HepG2 (cell line): Measurements from ENCODE around the gene MRPS35. TPM values are rescaled to one million over a fixed set of nuclear protein-coding genes. Genes with fewer than 3 reads are reported as not detected.

Experiments
- ATAC-seq: fragments of 200-7000 bp; cut with Tn5 transposase; 3 replicates; pipeline ENCODE4 v1.9.1; 2020; ENCODE audit warnings: mild to moderate bottlenecking, moderate library complexity
- BruUV-seq: library from RNA; stranded (reverse); fragments of 400-500 nt; replicated peaks from 2 replicates; lab custom pipeline; 2021; lab: Mats Ljungman, UMichigan
- CTCF ChIA-PET: fragments of 300-600 bp; formaldehyde crosslinking; extraction: SDS; loops from one replicate; lab custom pipeline; 2021; ENCODE audit warnings: low total read pairs, inconsistent platforms, low intra/inter-chr PET ratio; lab: Yijun Ruan, JAX
- POLR2A ChIA-PET: fragments of 350-600 bp; sonication (Branson Sonifier 250); formaldehyde crosslinking; loops from one replicate; lab custom pipeline; 2020; ENCODE audit warnings: antibody characterized with exemption, inconsistent platforms; lab: Yijun Ruan, JAX
- DNase-seq: peaks from one replicate; pipeline ENCODE4 v3.0.0-alpha.2; 2015; ENCODE audit warnings: low spot score
- FAIRE-seq: peaks from 3 replicates; lab custom pipeline; 2011; peaks lifted over from hg19 to GRCh38; lab: Jason Lieb, UNC
- H2AFZ ChIP-seq: one replicate; pipeline ENCODE4 v1.6.1; 2011; ENCODE audit warnings: low read length, inconsistent platforms
- H3K27ac ChIP-seq: fragments of 300-600 bp; 3 replicates; pipeline ENCODE4 v1.8.0; 2011; ENCODE audit warnings: mixed run types, mild to moderate bottlenecking, mixed read lengths, low read length, inconsistent platforms; ENCODE audit not compliant: insufficient read depth; ENCODE audit errors: extremely low read length
- H3K27me3 ChIP-seq, 2 experiments: fragments of 200-600 bp in 1 of 2; 2 replicates in 1 of 2; 3 replicates in 1 of 2; pipeline versions ENCODE4 v1.6.0 to v1.8.0; 2011; ENCODE audit warnings: low read length in 2 of 2, mild to moderate bottlenecking in 2 of 2, moderate library complexity in 2 of 2, inconsistent platforms in 1 of 2; ENCODE audit not compliant: insufficient read depth in 2 of 2, control insufficient read depth in 1 of 2
- H3K36me3 ChIP-seq, 2 experiments: fragments of 200-600 bp in 1 of 2; replicated peaks in 1 of 2; 2 replicates in 1 of 2; 3 replicates in 1 of 2; pipeline versions ENCODE4 v1.5.1 to v1.8.0; 2011; ENCODE audit warnings: low read length in 2 of 2, inconsistent platforms in 1 of 2; ENCODE audit not compliant: insufficient read depth in 2 of 2, control insufficient read depth in 1 of 2
- H3K4me1 ChIP-seq: 2 replicates; pipeline ENCODE4 v1.5.1; 2012; ENCODE audit warnings: low read length, inconsistent platforms; ENCODE audit not compliant: insufficient read depth
- H3K4me2 ChIP-seq: 2 replicates; pipeline ENCODE4 v1.6.0; 2011; ENCODE audit warnings: low read depth, low read length, inconsistent platforms
- H3K4me3 ChIP-seq, 3 experiments: fragments of 200-600 bp in 1 of 3; sonication (generic), shearing (Covaris generic) in 1 of 3; replicated peaks in 1 of 3; 2 replicates each; pipeline ENCODE4 v1.5.1; 2011 to 2016; ENCODE audit warnings: low read length in 3 of 3, inconsistent platforms in 2 of 3, low read depth in 2 of 3, mild to moderate bottlenecking in 2 of 3, control low read depth in 1 of 3, mixed read lengths in 1 of 3; ENCODE audit not compliant: insufficient read depth in 1 of 3
- H3K79me2 ChIP-seq: one replicate; pipeline ENCODE4 v1.6.1; 2011; ENCODE audit warnings: low read length, inconsistent platforms; ENCODE audit not compliant: insufficient read depth
- H3K9ac ChIP-seq: 2 replicates; pipeline ENCODE4 v1.6.0; 2011; ENCODE audit warnings: mild to moderate bottlenecking, low read depth, low read length, inconsistent platforms; ENCODE audit not compliant: insufficient read depth
- H3K9me3 ChIP-seq: 2 replicates; pipeline ENCODE4 v1.5.1; 2012; ENCODE audit warnings: mild to moderate bottlenecking, low read length
- H4K20me1 ChIP-seq: 2 replicates; pipeline ENCODE4 v1.6.0; 2011; ENCODE audit warnings: inconsistent platforms, mild to moderate bottlenecking, low read length, moderate library complexity; ENCODE audit not compliant: insufficient read depth
- ESRRA ChIP-seq: sonication (generic); formaldehyde crosslinking; IDR thresholded peaks from 2 replicates; pipeline ENCODE4 v1.5.1; 2020; ENCODE audit warnings: mild to moderate bottlenecking, low read depth, missing genetic modification reagents
- SMC3 ChIP-seq: IDR thresholded peaks from 2 replicates; pipeline ENCODE4 v1.6.1; 2011; ENCODE audit warnings: low read length, improper control_type of control experiment
- STAG1 ChIP-seq: sonication (generic); formaldehyde crosslinking; IDR thresholded peaks from 2 replicates; pipeline ENCODE4 v1.4.0; 2020; ENCODE audit warnings: missing genetic modification reagents
- ZFP1 ChIP-seq: IDR thresholded peaks from 2 replicates; pipeline ENCODE4 v1.6.1; 2016
- WGBS: methylation state at CpG from one replicate; pipeline ENCODE4 v1.1.6; 2017; ENCODE audit warnings: low lambda C conversion rate; 5-methylcytosine and 5-hydroxymethylcytosine counted together
- in situ Hi-C: cut with HindIII; loops from 2 replicates; pipeline ENCODE4 v1.10.0; 2017; ENCODE audit warnings: low pct_unique_long_range_greater_than_20kb; ENCODE audit not compliant: extremely low pct_ligation_motif_present
- intact Hi-C: fragments of 100-400 bp; cut with micrococcal nuclease; formaldehyde crosslinking; loops from one replicate; pipeline ENCODE4 v1.10.0; 2022; ENCODE audit not compliant: unreplicated experiment
- polyA plus RNA-seq, 8 experiments: library from polyadenylated mRNA; depleted of rRNA in 3 of 8; stranded (reverse) in 7 of 8; unstranded in 1 of 8; fragments of >200 nt; fragmentation: Illumina TruSeq in 4 of 8; extraction: Trizol in 4 of 8; gene quantifications; 2 replicates each; pipeline versions ENCODE4 v1.2.1 to v1.2.3, GENCODE V29; 2011 to 2016; ENCODE audit warnings: low read depth in 4 of 8, missing spikeins in 1 of 8, mixed read lengths in 1 of 8; ENCODE audit not compliant: insufficient read depth in 1 of 8
- total RNA-seq, 5 experiments: library from RNA; depleted of rRNA; stranded (reverse); fragments of >200 nt; fragmentation: Illumina TruSeq; extraction: Trizol; gene quantifications; 2 replicates each; pipeline ENCODE4 v1.2.3, GENCODE V29; 2016; ENCODE audit warnings: low read depth in 1 of 5
- TF ChIP-seq, protein P1 (sequence below): sonication (generic); formaldehyde crosslinking; IDR thresholded peaks from 2 replicates; pipeline ENCODE4 v1.5.0; 2020; ENCODE audit warnings: mild to moderate bottlenecking, missing genetic modification reagents, moderate library complexity

MRPS35 gene
- total and polyA plus RNA-seq, 2 of the 13 experiments (the other 11 are each of a cell fraction or from before 2014, with no cell fraction given): 63.4 to 104 TPM

GRCh38 chr12:27732281-27732680, 21.6 kb downstream of the MRPS35 start:
- ATAC-seq: peak; percentile 92
- CTCF ChIA-PET: interaction anchor here (0.8 to 2.3 kb wide), 5 partner anchors 28 to 440 kb away, joined by 4 to 21 read pairs (median 10); no protein-coding TSS in a partner anchor
- WGBS: 67% methylated on average over 2 of the region's 2 CpGs
- H3K4me1 ChIP-seq: no peaks in the 10 kb centered on the region
- H3K27ac ChIP-seq: no peak overlapping the region
- H3K4me2 ChIP-seq: no peak overlapping the region
- peak; percentile 37 for FAIRE-seq
- H4K20me1 ChIP-seq: peaks cover 7% of the 10 kb centered on the region; the same call in 1 of the 2 replicates
- no TSS peak for BruUV-seq
- H3K4me3 ChIP-seq: no peak overlapping the region
- H3K79me2 ChIP-seq: peaks cover 2% of the 10 kb centered on the region
- peak; percentile 22; the same call in 1 of the 2 replicates for TF ChIP-seq SMC3
- no peak for TF ChIP-seq ZFP1
- peak; percentile 44; the same call in 1 of the 2 replicates for TF ChIP-seq STAG1
- TF ChIP-seq, protein P1, sequence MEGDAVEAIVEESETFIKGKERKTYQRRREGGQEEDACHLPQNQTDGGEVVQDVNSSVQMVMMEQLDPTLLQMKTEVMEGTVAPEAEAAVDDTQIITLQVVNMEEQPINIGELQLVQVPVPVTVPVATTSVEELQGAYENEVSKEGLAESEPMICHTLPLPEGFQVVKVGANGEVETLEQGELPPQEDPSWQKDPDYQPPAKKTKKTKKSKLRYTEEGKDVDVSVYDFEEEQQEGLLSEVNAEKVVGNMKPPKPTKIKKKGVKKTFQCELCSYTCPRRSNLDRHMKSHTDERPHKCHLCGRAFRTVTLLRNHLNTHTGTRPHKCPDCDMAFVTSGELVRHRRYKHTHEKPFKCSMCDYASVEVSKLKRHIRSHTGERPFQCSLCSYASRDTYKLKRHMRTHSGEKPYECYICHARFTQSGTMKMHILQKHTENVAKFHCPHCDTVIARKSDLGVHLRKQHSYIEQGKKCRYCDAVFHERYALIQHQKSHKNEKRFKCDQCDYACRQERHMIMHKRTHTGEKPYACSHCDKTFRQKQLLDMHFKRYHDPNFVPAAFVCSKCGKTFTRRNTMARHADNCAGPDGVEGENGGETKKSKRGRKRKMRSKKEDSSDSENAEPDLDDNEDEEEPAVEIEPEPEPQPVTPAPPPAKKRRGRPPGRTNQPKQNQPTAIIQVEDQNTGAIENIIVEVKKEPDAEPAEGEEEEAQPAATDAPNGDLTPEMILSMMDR (CRISPR knock-in tag): peak; percentile 62
- peak; percentile 94 for TF ChIP-seq ESRRA (CRISPR knock-in tag)
- TF ChIP-seq, all 625 proteins: peak for 4
- POLR2A ChIA-PET: no interaction called here
- Histone ChIP-seq H3K27me3 (no peaks in the 10 kb centered on the region), H3K9ac (no peak overlapping the region), H3K36me3 (peaks cover 10 to 48% of the 10 kb centered on the region in 2 experiments), H2AFZ (no peak overlapping the region), H3K9me3 (no peaks in the 10 kb centered on the region)
- intact Hi-C loops (loop anchor here (2.0 to 10.0 kb wide), 3 partner anchors 21 to 1263 kb away; partner anchors contain the start of gene MRPS35), in situ Hi-C loops (loop anchor here (10.0 to 25.0 kb wide), 2 partner anchors 213 to 430 kb away; no protein-coding TSS in a partner anchor)
- DNase-seq: peak; percentile 39
